NCI-H446 treated with DMSO at 0.1 percent for 48 hours (cell line): Measurements from ENCODE around the gene SRPK3.
"Not testable (repeated sequence)": the region's sequence is repeated elsewhere in the genome, so short reads cannot be mapped to it uniquely, and the experiment has no call there.

Experiments
- DNase-seq: peaks from one replicate; lab custom pipeline; 2025; lab: John Stamatoyannopoulos, UW

Gene SRPK3

DNA sequence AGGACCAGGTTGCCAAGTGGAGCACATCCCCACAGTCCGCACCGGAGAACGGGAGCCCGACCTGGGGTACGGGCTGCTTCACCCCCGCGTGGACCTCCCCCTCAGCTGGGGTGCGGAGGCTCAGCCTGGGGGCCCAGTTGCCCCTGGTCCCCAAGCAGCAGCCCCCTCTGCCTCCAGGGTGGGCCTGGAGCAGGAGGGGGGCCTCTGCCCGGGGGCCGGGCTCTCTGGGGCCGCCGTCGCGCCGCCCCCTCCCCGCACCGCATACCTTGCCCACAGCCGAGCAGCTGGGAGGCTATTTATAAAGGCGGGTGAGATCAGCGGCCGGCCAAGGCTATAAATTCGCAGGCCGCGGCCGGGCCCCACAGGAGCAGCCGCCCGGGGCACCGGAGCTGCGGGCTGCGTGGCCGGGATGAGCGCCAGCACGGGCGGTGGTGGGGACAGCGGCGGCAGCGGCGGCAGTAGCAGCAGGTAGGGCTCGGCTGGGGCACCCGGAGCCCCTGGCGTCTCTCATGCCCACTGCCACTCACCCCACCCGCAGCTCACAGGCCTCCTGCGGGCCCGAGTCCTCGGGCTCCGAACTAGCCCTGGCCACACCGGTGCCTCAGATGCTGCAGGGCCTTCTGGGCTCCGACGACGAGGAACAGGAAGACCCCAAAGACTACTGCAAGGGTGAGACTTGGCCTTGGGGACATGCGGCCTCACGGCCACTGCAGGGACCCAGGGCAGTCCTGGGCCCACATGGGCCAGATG lies at the start of gene SRPK3:
Gene SRPK3, plus strand, starts transcription at position 364 of the 750 bp plus-strand sequence. Its CDS starts 46 bp downstream, at position 410.
- DNase-seq: no peak

- no peak for DNase-seq
Observed at GRCh38 chrX:153731117-153731844, 49.6 kb upstream of the SRPK3 start.

DNA sequence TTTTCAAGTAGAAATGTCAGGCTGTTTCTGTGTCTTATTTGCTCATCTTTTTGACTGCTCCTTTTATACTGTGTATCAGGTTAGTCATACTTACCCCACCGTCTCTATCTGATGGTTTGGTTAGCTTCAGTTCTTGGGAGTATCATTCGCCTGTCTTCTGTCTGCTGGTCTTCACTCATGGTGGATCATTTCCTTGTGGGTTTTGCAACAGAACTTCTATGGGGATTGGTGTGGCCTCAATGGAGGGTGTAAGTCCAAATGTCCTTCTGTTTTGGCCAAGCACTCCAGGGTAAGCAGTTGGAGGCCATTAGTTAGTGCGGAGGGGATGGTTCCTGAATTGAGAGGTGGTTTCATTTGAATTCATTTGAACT lies 49.0 kb upstream of the SRPK3 start:
- DNase-seq: no peak

DNA sequence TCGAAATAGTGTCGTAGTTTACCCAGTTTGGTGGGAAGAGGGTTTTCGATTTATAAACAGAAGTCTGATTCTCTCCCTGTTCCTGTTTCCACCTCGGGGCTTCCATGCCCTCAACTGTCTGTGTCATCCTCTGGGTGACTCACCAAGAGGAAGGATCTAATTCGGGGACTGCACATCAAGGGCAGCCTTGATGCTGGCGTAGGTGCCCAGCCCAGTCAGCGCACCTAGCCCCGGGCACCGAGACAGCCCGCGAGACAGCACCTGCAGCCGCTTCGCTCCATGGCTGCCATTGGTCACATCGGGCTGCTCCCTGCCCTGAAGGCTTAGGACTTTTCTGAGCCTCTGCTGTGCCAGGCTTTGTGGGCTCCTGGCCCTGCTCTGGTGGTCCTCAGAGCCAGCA lies 48.4 kb upstream of the SRPK3 start:
- no peak for DNase-seq

DNA sequence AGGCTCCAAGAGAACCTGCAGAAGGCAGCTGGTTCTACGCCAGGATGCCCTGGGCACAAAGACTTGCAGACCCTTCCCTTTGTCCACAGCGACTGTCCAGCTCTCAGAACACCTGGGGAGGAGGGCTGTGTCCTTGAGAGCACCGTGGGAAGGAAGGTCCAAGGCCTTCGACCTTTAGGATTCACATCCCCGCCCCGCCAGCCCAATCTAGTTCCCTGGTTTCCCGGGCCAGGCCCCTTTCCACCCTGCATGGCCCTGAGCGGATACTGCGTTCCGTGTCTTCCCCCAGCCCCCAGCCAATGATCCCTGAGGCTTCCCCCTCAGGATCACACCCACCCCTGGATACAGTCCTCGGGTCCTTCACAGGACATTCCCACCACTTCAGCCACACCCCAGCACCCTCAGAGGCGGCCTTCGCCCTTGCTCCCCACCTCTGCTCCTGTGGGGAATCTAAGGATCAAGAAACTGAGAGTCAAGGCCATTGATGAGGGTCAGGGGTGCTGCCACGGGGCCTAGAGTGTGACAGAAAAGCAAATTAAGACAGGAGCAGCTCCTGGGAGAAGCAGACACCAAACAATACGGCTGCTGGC lies 47.1 kb upstream of the SRPK3 start:
- DNase-seq: no peak

GRCh38 chrX:153734871-153735270 lies 46.0 kb upstream of the SRPK3 start:
- no peak for DNase-seq

- no peak for DNase-seq
Observed at GRCh38 chrX:153735274-153735673, 45.6 kb upstream of the SRPK3 start.

- no peak for DNase-seq
Observed at GRCh38 chrX:153736071-153736820, 44.6 kb upstream of the SRPK3 start.

- DNase-seq: no peak
Observed at GRCh38 chrX:153736871-153737441, 43.9 kb upstream of the SRPK3 start.

DNA sequence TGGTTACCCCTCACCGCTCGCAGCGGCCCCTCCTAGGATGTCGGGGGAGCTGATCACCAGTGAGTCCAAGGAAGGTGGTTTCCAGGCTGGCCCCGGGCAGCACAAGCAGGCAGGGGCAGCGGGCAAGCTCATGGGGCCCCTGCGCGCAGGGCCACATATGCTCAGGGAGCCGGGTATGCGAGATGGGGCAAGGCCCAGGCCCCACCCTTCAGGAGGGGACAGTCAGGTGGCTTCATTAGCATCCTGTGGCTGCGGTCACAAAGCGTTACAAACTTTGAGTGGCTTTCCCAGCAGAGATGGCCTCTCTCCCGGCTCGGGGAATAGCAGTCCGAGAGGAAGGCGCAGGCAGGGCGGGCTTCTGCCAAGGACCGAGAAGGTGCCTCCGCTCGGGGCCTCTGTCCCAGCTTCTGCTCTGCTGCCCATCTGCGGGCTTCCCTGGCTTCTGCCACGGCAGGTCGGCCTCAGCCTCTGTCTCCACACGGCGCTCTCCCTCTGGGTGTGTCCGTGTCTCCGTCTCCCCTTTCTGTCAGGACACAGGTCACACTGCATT lies 42.7 kb upstream of the SRPK3 start:
- DNase-seq: no peak

DNA sequence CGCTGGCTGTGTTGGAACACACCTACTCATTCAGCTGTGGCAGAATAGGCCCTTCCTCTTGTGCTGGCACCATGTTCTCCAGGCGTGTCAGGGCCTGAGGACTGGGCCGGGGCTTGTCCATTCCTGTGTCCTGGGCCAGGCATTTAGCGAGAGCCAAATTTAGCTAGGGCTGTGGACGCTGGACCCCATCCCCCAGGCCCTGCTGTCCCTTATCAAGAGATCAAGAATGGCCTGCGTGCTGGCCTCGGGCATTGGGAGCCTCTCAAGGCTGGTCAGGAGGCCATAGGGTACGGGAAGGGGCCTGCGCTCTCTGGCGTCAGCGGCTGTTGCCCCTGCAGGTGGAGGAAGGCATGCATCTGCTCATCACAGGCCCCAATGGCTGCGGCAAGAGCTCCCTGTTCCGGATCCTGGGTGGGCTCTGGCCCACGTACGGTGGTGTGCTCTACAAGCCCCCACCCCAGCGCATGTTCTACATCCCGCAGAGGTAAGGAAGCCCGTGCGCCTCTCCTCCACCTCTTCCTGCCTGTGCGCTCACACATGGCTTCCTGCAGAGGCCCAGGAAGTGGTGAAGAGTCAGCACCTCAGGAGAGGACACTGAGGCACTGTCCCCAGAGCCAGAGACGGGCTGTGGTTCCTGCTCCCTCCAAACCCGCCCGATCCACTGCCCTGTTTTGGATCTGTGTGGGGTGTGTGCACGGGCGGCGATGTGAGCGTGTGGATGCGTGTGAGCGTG lies 40.9 kb upstream of the SRPK3 start:
- DNase-seq: no peak

GRCh38 chrX:153740631-153741222 lies 40.1 kb upstream of the SRPK3 start:
- no peak for DNase-seq

DNA sequence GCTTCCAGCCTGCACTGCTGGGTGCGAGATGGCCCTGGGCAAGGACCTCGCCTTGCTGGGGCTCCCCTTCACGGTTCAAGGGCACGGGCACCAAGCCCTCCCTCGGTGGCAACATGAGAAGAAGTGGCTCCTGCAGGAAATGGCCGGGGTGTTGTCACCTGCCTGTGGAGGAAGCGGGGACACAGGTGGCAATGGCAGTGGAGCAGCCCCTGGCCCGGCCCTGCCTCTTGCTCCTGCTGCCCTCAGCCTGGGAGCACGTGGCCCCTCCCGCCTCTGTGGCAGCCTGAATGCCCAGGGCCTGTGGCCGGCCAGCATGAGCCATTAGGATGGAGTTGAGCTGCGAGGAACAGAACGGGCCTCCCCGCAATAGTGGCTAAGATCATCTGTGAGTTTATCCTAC lies 39.4 kb upstream of the SRPK3 start:
- DNase-seq: no peak

DNA sequence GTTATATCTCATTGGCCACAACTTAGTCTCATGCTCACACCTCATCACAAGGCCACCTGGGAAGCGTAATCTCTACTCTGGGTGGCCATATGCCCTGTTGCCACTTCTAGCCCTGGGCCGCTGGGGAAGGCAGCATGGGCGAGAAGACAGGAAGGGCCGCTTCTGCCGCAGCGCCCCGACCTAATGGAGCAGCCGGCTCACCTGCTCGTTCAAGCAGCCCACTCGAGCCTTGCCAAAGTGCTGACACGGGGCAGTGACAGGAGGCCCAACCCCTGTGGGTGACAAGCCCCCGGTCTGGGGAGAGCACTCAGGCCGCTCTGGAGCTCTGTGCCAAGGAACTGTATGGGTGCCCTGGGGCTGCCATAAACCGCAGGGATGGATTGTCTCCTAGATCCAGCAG lies 38.7 kb upstream of the SRPK3 start:
- not testable (repeated sequence) for DNase-seq

DNA sequence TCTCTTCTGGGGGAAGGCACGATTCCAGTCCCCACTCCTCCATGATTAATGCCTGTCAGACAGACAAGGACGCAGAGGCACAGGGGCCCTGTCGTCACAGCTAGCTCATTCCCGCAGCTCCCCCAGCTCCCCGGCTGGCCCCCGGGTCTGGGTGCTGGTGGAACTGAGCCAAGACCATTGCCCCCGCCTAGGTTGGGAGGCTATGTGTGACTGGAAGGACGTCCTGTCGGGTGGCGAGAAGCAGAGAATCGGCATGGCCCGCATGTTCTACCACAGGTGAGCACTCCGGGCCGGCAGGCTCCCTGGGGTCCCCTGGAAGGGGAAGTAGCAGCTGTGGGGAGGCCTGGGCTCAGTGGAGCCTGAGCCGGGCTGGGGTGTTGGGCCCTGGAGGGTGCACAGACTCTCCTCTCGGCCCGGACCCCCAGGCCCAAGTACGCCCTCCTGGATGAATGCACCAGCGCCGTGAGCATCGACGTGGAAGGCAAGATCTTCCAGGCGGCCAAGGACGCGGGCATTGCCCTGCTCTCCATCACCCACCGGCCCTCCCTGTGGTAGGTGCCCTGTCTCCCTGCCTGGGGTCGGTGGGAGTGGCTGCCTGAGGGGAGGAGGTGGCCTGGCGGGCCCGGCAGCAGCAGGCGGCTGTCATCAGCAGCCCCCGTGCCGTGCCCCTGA lies 37.9 kb upstream of the SRPK3 start:
- not testable (repeated sequence) for DNase-seq

- not testable (repeated sequence) for DNase-seq
Observed at GRCh38 chrX:153743468-153744209, 37.2 kb upstream of the SRPK3 start.

GRCh38 chrX:153744210-153745066 lies 36.4 kb upstream of the SRPK3 start:
- DNase-seq: no peak

DNA sequence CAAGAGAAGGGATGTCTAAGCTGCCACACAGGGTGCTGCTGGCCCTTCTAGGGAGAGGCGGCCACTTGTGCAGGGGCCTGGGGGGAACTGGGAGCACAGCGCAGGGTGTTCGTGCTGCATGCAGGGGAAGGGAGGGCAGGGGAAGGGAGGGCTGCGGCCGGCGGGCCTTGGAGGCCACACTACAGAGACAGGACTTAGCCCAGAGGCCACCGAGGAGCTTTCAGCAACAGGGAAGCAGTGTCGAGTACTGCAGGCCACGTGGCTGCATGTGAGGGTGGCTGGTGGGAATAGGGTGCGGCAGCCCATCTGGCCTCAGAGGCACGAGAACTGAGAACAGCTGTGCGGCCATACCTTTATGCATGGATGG lies 35.8 kb upstream of the SRPK3 start:
- not testable (repeated sequence) for DNase-seq
